ENCODE measurements around the gene RDX. TPM values are rescaled to one million over a fixed set of nuclear protein-coding genes. Genes with fewer than 3 reads are reported as not detected.
A peak's percentile ranks its signal among the peaks of the same experiment; 100 is the strongest.

Gene RDX
- total and polyA plus RNA-seq, 2 of the 4 experiments (the other 2 are of a cell fraction) = 61.1 to 72.4 TPM

DNA sequence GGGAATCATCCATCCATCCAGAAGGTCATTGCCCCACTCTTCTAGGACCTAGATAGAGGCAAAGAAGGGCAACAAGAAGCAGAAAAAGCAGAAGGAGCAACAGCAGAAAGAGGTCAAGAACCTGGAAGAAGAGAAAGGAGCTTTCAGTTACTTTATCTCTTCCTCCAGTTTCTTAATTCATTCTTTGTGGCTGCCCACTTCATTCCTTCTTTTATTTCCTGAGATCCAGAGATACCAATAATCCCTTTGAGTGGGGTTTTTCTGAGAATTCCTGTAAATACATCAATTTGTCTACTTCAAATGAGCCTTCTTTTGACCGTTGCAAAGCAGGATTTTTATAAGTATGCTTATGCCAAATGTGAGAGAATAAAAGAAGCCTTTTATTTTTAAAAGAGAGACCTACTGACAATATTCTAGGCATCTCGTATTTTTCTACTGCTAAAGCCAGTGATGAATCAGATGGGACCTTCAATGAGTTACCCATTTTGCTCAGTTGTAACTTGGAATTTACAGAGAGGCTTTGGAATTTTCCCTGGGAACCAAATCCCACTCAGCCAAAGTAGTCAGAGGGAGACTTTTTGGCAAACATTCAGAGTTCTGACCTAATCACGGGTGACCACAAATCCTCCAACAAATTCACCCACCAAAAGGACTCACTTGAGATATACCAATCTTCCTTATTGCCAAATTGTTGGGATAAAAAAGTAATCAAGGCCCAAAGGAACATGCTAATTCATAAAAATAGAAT lies 148.3 kb downstream of the RDX start:
- POLR2A ChIA-PET (ENCODE audit: unreplicated experiment) = no interaction called here
- no TSS peak for BruUV-seq (replicated peaks)
- CTCF ChIA-PET = interaction anchor here (0.6 kb wide), 1 partner anchor 54 kb away, joined by 3 read pairs; no protein-coding TSS in a partner anchor

More for the DNA sequence above, 148.3 kb downstream of the RDX start:
- no peak overlapping the region for H3K56ac ChIP-seq (ENCODE audit: extremely low read depth, insufficient read depth, low read length)
- no peak overlapping the region for H3K4me3 ChIP-seq (ENCODE audit: insufficient read depth, low read depth, low read length)
- no peak overlapping the region for H4K5ac ChIP-seq (ENCODE audit: low read depth, low read length)
- H2BK15ac ChIP-seq (ENCODE audit: low read depth, low read length) = 0 out of 3 replicates have a peak overlapping the region, but pooled peaks have one; percentile 20
- H2BK5ac ChIP-seq (ENCODE audit: low read depth, low read length, poor library complexity, severe bottlenecking) = peak overlapping the region; percentile 29
- peaks cover 8% of the 10 kb centered on the region for H3K4me1 ChIP-seq (ENCODE audit: control insufficient read depth, insufficient read depth, low read length)
- ATAC-seq (ENCODE audit: low read depth) = peak; percentile 66
- in situ Hi-C loops (cut with MboI; ENCODE audit: low sequenced_read_pairs) (no loop called here), dilution Hi-C loops (cut with HindIII; ENCODE audit: low sequenced_read_pairs, unreplicated experiment) (no loop called here), intact Hi-C loops (cut with micrococcal nuclease) (no loop called here)
- no peak overlapping the region for H2AK9ac ChIP-seq (replicated peaks; ENCODE audit: low read depth, low read length, poor library complexity)
- no CpG with 5 or more reads among the region's 3 CpGs for WGBS, 2 experiments (ENCODE audit: extremely low coverage in 2 of 2, insufficient read length in 1 of 2)
- H3K14ac ChIP-seq (replicated peaks; ENCODE audit: low read depth, low read length) = peak overlapping the region; percentile 49; the same call in 1 of the 2 replicates
- H3K9ac ChIP-seq (ENCODE audit: low read depth, low read length) = no peak overlapping the region
- no peaks in the 10 kb centered on the region for H3K27me3 ChIP-seq (ENCODE audit: control insufficient read depth, insufficient read depth, low read length)
- no peak overlapping the region for H2AK5ac ChIP-seq (ENCODE audit: low read depth, low read length)
- H3K4ac ChIP-seq (ENCODE audit: low read depth, low read length) = no peak overlapping the region
- no peak overlapping the region for H3K23ac ChIP-seq (ENCODE audit: low read depth, low read length)
- H3K9me1 ChIP-seq (ENCODE audit: insufficient read depth, low read length) = peaks cover 4% of the 10 kb centered on the region; the same call in 1 of the 2 replicates
- peaks cover 3% of the 10 kb centered on the region; the same call in 1 of the 2 replicates for H3K36me3 ChIP-seq (ENCODE audit: control insufficient read depth, insufficient read depth, low read length)
- peaks cover 29 to 59% of the 10 kb centered on the region in 2 experiments for H3K79me1 ChIP-seq (ENCODE audit: low read depth in 1 of 2, low read length in 2 of 2)
- no peak overlapping the region for H3K27ac ChIP-seq (ENCODE audit: insufficient read depth, low read length)
- no peak overlapping the region for H4K91ac ChIP-seq (ENCODE audit: insufficient read depth, low read depth, low read length)
- TF ChIP-seq FOS (IDR thresholded peaks at IDR 0.05; ENCODE audit: low read depth, low read length) = 0 out of 2 replicates have a peak, but pooled peaks have one; percentile 9
- 0 out of 2 replicates have a peak, but pooled peaks have one; percentile 28 for TF ChIP-seq BHLHE40 (IDR thresholded peaks at IDR 0.05; ENCODE audit: low read depth, low read length)
- no peak for TF ChIP-seq POLR2A (IDR thresholded peaks at IDR 0.05; ENCODE audit: low read depth, low read length)
- H4K8ac ChIP-seq (ENCODE audit: low read depth in 2 of 2, low read length in 2 of 2) = 0 out of 4 replicates have a peak overlapping the region, but pooled peaks of 1 of the 2 experiments have one; percentile 6
- H2BK120ac ChIP-seq (ENCODE audit: low read depth, low read length) = peak overlapping the region; percentile 12; the same call in 1 of the 2 replicates
- no peak overlapping the region for H3K18ac ChIP-seq (ENCODE audit: low read depth, low read length)
- no peak overlapping the region; the same call in 1 of the 2 replicates for H2BK20ac ChIP-seq (ENCODE audit: low read depth, low read length)
- no peaks in the 10 kb centered on the region for H3K9me3 ChIP-seq (ENCODE audit: control insufficient read depth, insufficient read depth, low read length)
- no peak overlapping the region for H2AFZ ChIP-seq (replicated peaks; ENCODE audit: low read length, poor library complexity)
- peak; percentile 92 for DNase-seq
- no peaks in the 10 kb centered on the region for H4K20me1 ChIP-seq (ENCODE audit: insufficient read depth, low read length)
- H3K4me2 ChIP-seq (ENCODE audit: low read depth, low read length) = no peak overlapping the region; the same call in 1 of the 2 replicates
